HUDEP-2 (cell line): ENCODE results near the gene APOL6.
A peak's percentile ranks its signal among the peaks of the same experiment; 100 is the strongest.
"Not testable (repeated sequence)": the region's sequence is repeated elsewhere in the genome, so short reads cannot be mapped to it uniquely, and the experiment has no call there.

Source experiments
- DNase-seq, 76 experiments: peaks; one replicate each; lab custom pipeline; 2025; ENCODE audit not compliant: unreplicated experiment in 76 of 76; lab: John Stamatoyannopoulos, UW

Gene APOL6

DNA sequence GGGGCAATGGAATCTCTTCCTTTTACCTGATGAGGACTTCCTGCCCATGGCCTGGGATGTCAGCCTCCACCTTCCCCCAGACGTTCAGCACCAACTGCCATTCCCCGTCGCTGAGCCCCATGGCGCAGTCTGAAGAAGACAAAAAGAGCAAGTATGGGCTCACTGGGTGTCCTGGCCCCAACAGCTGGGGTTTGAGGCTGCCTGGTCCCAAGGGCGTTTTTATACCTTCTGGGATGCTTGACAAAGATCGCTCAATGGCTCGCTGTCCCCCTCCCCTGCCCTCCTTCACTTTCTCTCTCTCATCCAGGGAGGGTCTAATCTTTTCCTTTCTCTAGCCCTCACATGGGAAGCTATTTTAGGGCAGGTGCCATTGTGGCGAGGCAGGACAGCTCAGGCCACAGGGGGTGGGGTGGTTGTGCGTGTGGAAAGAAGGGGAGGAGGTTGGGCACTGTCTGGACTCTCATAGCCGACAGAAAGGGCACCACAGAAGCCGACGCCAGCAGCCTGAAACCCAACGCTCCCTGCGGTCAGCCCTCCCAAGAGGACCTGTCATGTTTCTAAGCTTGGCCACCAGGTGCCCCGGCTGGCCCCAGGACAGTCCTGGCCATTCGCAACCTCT lies 31.0 kb upstream of the APOL6 start, which contains the start of gene MB:
TSS of gene MB (minus strand) at position 193 of the 619 bp plus-strand sequence. CDS start at position 121, 72 bp downstream.
- DNase-seq, result no peak

DNA sequence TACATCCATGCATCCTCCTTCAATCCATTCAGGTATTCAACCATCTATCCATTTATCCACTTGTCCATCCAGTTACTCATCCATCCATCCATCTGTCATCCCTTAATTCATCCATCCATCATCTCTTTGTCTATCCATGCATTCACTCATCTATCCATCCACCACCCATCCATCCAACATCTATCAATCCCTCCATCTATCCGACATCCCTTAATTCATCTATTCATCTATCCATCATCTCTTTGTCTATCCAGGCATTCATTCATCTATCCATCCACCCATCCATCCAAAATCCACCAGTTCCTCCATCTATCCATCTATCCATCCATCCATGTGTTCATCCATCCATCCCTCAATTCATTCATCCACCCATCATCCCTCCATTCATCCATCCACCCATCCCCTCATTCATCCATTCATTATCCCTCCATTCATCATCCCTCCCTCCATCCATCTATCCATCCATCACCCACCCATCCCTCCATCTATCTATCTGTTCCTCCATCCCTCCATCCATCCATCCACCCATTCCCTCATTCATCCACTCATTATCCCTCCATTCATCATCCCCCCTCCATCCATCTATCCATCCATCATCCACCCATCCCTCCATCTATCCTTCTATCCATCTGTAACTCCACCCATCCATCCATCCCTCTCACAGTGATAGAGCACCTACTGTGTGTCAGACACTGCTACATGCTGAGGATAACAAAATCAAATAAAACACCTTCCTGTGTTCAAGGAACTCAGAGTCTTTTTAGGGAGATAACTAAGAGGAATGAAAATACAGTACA lies 29.6 kb upstream of the APOL6 start:
- no peak for DNase-seq

DNA sequence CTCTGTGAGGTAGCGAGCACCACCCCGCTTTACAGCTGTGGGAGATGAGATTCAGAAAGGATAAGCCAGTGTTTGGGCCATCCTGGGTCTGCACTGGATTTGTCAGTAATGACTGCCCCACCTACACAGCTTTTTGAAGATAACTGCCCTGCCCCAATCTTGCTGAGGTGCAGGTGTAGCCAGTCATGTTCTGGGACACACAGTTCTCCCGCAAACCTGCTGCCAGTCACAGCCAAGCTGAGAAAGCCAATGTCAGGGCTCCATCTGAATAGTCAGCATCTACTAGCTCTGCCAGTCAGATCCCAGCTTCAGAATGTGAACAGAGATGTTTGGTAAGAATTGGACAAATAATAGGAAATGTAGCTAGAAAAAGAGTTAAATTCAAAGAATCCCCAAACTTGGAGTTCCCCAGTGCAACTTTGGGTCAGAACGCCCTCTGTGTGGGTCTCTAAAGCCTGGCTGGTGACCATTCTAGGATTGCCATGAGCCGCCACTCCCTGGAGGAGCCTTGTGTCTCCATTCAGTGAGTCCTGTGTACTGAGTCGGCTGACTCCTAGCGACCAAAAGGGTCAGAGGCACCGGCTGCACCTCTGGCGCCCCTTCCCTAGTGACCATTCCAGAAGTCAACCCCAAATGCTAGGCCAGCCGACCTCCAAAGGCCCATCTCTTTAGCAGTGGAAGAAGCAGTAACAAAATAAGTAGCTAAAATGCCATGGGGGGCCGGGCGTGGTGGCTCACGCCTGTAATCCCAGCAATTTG lies 28.7 kb upstream of the APOL6 start:
- no peak for DNase-seq

DNA sequence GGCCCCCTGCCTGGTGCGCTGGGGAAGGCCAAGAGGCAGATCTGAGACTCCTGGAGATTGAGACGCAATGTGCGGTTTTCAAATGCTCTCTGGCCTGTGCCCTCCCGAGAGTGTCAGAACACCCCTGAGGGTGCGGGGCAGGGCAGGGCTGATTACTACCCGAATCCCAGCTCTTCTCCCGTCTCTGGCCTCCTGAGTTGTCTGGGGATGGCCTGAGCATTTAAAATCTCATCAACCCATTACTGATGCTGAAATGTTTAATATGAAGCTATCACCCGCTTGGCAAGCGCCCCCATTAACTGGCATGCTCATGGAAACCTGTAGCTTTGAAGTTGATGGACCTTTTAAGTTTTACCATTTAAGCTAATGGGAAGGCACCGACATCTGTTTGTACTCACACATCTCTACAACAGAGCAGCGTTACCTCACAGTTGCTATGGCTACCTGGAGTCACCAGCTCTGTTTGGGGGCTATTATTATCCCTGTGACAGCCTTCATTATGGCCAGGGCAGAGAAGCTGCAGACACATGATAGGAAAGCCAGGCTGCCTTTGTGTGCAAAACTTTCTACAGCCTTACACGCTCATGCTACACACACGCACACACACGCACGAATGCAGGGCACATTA lies 27.5 kb upstream of the APOL6 start:
- no peak for DNase-seq

DNA sequence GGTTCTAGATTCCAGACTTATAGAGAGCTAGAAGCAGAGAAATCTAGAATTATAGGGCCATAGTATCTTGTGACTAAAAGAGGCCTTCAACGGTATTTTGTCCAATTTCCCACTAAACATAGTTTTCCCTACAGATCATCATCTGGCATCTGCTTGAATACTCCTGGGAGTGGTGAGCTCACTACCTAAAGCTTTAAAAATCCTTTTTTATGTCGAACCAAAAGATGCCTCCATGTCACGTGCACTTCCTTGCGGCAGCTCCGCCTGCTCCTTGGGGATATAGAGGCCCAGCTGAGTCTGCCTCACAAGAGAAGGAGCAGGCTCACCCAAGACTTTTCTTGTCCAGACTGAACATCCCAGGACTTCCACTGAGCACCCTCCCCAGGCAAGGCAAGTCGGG lies 26.8 kb upstream of the APOL6 start:
- DNase-seq, result no peak

DNA sequence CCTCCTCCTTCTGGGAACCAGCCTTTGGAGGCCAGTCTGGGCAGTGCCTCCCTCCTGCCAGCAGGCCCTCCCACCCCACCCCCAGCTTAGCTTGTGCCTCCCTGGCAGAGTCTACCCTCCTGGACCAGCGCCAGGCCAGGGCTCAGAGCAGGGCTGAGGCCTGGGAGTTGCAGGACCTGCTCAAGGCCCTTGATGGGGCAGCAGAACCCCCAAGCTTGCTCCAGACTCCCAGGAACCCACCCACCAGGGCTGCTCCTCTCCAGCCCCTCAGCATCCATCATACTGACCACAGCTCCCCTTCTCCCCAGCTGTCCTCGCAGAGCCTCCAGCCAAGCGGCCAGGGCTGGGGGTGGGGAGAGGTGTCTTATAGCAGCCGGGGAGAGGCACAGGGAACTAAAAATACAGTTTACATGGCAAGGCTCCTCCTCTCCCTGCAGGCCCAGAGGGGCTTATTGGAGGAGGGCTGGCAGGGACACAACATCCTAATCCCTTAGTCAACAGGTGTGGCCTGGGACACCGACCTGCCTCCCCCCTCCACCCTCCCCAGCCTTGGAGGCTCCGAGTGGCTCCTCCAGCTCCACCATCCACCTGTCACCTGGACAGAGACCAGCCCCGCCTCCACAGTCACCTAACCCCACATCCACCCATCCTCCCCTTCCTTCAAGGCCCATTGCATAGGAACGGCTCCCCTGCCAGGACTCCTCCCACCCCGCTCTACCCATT lies 25.9 kb upstream of the APOL6 start:
- no peak for DNase-seq

DNA sequence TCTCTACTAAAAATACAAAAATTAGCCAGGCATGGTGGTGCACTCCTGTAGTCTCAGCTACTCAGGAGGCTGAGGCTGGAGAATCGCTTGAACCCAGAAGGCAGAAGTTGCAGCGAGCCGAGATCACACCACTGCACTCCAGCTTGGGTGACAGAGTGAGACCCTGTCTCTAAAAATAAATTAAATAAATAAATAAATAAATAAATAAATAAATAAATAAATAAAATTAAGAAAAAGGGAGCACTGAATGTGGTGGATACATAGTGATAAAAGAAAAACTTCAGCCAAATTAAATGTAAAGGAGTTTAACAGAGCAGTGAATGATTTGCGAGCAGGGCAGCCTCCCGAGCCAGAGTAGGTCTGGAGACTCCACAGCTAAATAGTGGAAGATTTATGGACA lies 24.4 kb upstream of the APOL6 start:
- DNase-seq, result not testable (repeated sequence)

DNA sequence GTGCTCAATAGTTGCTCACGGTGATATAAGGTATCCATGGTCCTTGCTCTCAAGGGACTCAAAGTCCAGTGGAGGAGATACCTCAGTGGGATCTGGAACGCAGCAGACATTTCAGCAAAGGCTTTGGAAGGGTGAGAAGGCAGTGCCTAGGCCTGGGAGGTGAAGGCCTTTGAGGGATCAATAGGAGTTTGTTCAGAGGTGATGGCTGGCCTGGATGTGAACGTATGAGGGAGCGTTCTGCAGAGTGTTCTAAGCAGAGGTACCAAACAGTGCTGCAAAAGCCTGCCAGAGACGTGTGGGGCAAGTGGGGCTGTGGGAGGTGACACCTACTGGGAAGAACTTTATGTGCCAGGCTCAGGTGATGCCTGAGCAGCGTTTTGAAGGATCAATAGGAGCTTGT lies 23.7 kb upstream of the APOL6 start:
- no peak for DNase-seq

DNA sequence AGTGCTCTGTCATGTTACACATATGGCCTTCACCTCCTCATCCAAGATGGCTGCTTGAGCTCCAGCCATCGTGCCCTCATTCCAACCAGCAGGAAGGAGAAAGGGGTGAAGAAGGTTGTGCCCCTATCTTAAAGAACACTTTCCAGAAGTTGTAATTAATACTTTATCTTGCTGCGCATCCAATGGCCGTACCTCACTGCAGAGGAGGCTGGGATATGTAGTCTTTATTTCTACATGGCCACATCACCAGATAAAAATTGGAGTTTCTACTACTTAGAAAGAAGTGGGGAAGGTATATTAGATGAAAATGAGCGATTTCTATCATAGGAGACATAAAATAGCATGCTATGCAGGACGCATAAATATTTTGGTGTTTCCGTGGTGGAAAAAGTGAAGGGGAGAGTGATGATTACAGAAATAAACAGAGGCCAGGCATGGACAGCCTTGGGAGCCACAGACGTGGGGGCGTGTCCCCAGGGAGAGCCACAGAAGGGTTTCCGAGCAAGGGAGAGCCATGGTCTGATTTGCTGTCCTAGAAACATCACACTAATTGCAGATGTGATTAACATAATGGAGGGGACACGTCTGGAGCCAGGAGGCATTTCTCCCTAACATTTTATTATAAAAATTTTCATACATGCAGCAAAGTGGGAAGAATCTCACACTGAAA lies 22.3 kb upstream of the APOL6 start:
- no peak for DNase-seq

DNA sequence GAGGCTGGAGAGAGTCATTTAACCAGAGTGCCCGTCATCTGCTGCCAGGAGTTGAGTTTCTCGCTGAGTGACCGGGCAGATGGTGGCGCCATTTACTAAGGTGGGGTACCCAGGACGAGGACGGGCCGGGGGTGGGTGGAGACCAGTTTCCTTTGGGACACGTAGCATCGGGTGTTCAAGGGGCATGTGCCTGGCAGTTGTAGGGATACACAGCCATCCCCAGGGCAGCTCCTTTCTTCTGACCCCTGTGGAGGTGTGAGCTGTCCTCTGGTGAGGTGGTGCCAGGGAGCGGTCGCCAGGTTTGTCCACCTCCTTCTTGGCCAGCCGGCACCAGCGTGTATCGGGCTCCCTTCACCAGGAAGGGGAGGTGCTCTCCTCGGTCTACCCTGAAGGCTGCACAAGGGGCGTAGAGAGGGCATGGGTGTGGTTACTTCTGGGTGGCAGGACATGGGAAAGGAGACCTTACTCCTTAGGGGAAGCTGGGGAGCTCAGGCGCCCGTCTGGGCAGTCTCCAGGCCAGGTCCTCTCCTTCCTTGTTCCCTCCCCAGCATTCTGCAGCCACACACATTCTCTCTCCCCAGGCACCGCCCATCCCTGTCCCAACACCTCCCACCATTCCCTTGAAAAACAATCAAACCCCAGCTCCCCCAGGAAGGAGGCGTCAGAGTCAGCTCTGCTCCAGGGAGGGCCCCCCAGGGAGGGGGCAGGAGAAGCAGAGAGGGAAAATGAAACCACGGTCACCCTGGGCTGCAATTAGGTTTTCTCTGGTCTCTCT lies 20.8 kb upstream of the APOL6 start:
- DNase-seq, result peak in 5 of 76 experiments; percentile 4 to 17 (median 9)

DNA sequence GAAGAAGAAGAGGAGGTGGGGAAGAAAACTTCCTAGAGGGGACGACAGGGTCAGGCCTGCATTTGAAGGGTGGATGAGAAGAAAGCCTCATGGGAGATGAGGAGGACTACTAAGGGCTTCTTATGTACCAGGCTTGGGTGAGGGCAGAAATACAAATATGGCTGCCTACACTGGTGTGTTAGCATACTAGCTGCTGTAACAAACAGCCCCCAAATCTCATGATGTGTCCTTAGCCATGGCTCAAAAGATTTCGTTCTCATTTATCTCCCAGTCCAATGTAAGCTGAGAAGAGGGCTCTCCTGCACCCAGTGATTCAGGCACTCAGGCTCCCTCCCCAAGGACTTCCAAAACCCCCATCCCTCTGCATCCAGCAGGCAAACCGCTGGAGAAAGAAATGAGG lies 19.5 kb upstream of the APOL6 start:
- DNase-seq, result no peak

DNA sequence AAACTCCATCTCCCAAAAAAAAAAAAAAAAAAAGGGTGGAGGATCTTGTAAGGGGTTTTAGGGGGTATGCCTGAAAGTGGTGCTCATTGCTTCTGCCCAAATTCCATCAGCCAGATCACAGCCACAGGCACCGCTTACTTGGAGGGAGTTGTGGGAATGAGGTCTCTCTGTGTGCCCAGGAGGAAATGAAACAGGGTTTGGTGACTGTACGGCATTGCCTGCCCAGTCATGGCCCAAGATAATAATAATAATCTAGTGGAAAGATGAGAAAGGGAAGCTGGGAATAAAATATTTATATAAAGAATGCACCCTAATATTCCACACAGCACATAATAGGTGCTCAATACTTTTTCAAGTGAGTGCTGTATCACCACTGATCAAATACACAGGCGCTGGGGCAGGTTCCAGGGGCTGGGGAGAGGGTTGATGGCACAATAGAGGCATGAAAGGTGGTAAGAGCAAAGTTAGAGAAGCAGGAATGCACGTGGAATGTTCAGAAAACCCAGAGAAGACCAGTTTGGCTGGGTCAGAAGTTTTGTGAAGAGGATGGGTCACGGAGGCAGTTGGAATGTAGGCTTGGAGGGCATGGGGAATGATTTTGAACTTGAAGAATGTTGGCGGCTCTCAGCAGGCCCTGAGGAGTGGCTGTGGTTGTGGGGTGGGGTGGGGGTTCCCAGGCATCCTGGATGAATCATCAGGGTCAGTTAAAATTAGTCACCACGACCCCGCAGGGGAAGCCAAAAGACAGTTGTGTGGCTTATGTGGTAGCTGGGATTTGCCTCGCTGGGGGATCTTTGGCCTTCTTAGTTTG lies 18.6 kb upstream of the APOL6 start:
- peak in 6 of 76 experiments; percentile 12 to 33 (median 26) for DNase-seq

DNA sequence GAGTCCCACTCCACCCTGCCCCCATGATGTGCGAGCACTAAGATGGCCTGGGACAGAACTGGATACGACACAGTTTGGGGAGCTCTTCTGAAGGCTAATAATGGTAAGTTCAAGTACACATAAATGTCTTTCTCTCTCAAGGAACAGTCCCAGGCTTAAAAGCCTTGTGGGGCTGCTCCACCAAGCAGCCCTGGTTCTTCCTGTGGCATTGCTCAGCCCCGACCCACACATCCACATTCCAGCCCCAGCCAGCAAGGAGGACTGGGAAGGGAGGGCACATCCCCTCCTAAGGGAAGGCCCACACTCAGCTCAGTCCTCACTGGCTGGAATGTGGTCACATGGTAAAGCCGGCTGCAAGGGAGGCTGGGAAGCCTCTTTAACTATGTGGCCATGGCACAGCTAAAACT lies 17.9 kb upstream of the APOL6 start:
- no peak for DNase-seq

DNA sequence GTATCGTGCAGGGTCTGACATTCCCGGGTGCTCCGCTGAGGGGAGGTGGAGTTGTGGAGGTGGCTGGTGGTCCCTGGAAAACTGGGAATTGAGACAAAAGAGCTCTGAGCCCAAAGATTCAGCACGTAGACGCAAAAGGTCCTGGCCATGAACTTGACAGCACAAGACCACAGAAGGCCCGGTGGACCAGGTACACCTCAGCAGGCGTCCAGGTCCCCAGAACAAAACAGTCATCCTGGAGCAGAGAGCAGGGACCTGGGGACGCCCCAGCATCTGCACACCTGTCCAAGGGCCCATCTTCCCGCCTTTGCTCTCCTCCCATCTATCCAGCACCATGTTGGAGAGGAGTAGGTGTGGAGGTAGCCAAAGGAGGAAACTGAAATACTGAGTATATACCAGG lies 17.4 kb upstream of the APOL6 start:
- no peak for DNase-seq

DNA sequence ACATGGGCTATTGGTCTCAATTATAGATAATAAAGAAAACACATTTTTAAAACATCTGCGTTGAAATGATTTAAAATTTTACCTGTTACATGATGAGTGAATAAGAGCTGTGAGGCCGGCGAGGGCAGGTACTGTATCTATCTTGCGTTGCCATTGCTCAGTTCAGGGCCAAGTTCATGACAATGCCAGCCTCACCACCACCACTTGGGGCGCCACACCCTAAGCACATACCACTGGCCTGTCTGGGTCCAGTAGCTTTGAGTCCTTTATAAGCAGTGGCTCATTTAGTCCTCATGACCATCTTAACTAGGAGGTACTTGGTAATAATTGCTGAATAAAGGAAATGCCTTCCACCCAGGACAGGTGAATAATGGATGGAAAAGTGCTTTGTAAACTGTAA lies 16.6 kb upstream of the APOL6 start:
- peak in 50 of 76 experiments; percentile 6 to 72 (median 34) for DNase-seq

DNA sequence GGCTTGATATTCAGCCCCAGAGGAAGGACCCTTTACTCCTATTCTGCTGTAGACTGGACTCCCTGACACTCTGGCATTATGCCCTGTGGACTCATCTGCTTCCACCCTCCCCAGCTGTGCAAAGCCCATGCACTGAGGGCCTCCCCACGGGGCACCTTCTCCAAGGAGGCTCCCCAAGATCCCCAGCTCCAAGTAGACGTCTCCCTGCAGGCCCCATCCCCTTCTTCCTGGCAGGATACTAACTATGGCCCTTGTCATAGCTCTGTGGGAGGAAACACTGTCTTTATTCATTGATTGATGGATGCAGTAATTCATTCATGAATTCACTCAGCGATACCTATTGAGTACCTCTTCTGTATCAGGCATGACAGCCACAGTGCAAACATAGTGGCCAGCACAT lies 15.3 kb upstream of the APOL6 start:
- DNase-seq, result no peak

DNA sequence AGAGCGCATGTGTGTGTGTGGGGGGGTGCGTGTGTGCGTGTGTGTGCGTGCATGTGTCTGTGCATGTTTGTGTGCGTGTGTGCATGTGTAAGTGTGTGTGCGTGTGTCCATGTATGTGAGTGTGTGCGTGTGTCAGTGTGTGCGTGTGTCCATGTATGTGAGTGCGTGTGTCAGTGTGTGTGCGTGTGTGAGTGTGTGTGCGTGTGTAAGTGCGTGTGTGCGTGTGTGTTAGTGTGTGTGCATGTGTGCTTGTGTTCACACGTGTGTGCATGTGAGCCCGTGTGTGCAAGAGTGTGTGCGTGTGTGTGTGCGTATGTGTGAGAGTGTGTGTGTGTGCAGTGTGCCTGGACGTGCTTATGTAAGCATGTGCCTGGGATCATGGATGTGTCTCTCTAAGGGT lies 14.7 kb upstream of the APOL6 start:
- no peak for DNase-seq

DNA sequence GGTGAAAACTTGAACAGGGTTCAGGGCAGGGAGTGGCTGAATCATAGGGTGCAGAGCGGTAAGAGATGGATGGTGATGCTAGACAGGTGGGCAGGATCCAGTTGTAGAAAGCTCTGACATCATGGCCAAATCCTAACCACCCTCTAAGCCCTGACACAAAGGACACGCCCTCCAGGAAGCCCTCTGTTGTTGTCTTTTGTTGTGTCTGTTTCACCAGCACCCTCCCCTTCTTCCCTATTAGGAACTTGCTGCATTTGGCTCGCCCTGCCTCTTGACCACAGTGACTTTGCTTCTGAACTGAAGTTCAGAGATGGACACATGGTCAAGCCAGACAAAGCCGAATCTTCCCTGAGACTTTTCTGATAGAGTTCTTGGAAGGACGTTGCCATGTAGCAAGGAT lies 14.2 kb upstream of the APOL6 start:
- DNase-seq, result no peak
